Right lobe of liver (tissue), 4 donors: ENCODE measurements around the gene CFAP20DC.

Source experiments
- CTCF ChIP-seq, 4 donors: fragments of 200-600 bp in 3 of 4; fragments of 450-650 bp in 1 of 4; IDR thresholded peaks; one replicate each; pipeline versions ENCODE4 v1.5.1 to v1.8.0; 2016 to 2022; ENCODE audit warnings: antibody characterized with exemption in 4 of 4, mild to moderate bottlenecking in 2 of 4
- POLR2A ChIP-seq: fragments of 450-650 bp; IDR thresholded peaks from one replicate; pipeline ENCODE4 v1.6.1; 2017; ENCODE audit warnings: antibody characterized with exemption, mild to moderate bottlenecking
- donor health status: DM: no; HTN: no; CAD: no.
- donor health status: DM: no; HTN: no; CAD: no.
- donor health status: DM: no; HTN: yes; CAD: no.

GRCh38 chr3:58900386-58900785, 149.4 kb downstream of the CFAP20DC start:
- TF ChIP-seq CTCF (IDR thresholded peaks at IDR 0.05) (no peak), POLR2A (no peak)
